HG03571 (cell line): ENCODE data around the gene KIAA1755.

Source experiments
- ATAC-seq: cut with Tn5 transposase; IDR thresholded peaks from one replicate; pipeline ENCODE4 v1.9.1; 2021; ENCODE audit not compliant: unreplicated experiment

Gene KIAA1755, protein sequence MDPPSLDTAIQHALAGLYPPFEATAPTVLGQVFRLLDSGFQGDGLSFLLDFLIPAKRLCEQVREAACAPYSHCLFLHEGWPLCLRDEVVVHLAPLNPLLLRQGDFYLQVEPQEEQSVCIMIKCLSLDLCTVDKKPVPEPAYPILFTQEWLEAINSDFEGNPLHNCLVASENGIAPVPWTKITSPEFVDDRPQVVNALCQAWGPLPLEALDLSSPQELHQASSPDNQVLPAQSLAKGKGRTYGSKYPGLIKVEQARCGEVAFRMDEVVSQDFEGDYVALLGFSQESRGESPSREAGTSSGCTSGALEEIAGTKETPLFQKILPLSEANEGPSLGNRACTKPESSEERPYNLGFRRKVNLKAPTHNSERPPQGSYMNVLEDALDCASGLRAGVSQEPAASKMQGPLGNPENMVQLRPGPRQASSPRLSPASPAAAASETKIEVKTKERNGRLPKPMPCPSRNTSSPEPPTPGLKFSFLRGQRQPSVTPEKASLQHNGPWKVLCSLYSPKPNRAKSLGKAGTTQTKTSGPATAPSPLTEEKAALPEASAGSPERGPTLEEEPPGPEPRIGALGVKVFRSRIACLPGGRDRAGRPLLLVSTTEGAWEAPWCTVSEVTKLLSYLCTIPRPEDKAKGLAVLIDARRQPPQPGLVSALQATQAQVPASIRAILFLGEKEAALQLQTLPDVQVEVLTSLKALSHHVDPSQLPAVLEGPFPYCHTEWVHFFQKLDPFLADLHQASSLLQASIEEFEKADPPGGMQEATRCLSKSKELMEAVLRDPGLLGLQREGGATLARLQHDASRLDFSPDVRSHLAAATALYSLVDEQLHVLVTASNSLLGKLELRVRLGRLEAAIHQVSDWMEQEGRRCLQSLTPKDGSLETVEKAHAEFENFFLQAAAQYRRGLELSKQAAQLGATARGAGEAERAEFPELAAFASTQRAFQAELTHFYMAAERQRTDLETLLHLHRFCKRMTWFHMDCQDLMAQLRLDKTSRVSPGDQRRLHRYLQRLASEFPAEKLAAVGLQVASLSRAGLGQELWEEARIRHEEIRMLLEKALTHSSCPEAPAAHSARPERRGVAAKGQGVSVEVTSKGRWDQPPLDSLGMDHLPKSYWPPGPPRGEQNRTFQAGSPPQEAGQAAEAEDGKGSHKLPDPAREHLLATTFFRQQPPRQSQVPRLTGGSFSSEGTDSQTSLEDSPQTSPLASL

DNA sequence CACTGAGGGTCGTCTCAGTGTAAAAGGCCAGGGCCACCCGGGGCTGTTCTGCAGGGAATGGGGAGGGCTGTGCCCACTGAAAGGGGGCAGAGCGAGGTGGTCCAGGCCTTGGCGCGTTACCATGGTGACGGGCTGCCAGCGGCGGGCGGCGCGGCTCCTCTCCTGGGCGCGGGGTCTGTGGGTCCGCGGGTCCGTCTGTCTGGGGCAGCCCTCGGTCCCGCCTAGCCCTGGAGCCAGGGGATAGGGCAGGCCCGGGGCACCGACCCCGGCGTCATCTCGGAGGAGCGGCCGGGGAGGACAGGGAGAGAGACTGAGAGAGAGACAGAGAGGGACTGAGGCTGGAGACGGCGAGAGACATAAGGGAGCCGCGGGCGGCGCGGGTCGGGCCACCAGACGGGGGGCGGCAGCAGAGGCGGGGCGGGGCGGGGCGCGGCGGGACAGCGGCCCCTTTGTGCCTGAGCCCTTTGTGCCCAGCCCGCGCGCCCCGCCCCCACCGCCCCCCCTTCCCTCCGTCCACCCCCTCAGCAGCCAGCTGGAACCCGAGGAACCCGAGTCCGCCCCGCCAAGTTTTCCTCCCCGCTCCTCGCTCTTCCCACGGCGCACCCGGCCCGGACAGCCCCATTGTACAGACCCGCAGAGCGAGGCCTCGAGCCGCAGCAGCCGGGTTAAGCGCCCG is at the start of gene KIAA1755:
Gene KIAA1755, minus strand, starts transcription at position 358 of the 676 bp plus-strand sequence. Its CDS starts 235 bp downstream, at position 123.
- ATAC-seq, result no peak

DNA sequence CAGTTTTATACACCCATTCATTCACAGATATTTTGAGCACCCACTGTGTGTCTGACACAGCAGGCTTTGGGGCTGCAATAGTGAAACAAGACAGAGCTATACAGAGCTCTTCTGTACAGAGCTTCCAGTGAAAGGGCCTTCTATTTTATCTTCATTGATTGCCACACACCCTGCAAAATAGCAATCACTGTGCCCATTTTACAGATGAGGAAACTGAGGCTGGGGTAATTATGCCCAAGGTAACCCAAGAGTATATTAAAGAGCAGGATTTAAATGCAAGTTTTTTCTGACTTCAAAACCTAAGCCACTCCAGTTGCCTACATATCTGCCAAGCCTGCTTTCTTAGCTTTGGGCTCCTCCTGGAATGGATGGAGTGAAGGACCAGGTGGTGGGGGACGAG is 47.9 kb upstream of the KIAA1755 start:
- no peak for ATAC-seq

DNA sequence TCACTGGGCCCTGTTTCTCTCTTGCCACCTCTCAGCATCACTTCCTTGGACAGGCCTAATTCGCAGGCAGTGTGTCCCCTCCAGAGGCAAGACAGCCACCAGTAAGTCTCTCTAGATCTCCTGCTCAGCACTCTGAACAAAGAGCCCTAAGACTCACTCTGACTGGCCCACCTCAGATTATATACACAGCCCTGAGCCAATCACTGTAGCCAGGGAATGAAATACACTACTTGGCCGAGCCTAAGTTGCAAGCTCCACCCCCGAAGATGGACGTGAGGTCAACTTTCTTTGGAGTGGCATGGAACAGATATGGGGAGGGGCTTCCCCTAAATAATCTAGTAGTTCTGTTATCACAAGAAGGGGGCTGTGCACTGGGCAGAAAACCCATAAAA is 47.5 kb upstream of the KIAA1755 start:
- no peak for ATAC-seq

DNA sequence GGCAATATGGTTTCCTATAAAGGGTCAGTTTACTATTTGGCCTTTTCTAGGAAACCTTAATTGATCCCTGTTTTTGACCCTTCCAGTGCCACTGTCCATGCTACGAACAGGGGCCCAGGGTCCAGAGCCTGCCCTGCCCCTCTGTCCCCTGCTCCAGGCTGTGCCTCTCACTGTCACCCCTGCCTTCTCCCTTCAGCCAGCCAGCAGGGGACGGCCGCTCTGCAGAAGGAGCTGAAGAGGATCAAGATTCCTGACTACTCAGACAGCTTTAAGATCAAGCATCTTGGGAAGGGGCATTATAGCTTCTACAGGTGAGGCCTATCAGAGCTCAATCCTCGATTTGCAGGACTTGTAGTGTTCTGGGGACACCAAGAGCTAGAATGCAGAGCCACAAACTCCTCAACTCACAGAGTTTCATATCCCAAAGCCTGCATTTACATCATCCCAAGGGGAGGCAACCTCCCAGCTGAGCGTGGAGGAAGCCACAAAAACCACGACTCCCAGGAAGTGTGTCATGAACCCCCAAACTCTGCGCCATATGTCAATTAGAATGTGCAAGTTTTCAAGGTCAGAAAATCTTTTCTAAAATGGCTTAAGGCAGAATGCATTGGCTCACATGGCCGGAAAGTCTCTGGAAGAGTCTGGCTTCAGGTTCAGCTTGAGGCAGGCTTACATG is 47.0 kb upstream of the KIAA1755 start:
- no peak for ATAC-seq

DNA sequence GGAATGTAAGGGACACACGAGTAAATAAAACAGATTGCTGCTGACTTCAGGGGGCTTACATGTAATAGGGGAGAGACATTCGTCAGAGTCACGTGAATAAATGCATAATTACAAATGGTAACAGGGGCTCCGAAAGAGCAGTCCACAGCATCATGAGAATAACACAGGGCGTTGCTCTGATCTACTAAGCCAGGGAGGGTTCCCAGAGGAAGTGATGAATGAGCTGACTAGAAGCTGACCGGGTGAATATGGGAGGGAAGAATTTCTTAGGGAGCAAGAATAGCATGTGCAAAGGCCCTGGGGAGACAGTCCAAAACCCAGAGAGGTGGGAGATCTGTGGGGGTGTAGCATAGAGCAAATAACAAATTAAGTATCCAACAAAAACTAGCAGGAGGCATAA is 45.8 kb upstream of the KIAA1755 start:
- no peak for ATAC-seq

DNA sequence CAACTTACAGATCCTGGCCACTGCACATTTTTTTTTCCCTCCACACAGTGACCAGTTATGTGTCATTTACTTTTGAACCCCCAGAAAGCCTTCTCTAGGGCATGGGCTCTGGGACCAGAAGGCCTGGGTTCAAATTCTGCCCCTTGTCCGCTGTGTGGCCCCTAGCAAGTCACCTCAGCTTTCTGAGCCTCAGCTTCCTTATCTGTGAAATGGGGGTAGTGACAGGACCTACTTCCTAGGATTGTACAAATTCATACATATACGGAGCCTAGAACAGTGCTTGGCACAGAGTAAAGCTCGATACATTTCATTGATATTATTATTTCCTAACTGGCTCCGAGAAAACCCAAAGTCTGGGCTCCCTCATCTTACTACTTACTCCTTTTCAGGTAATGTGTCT is 45.0 kb upstream of the KIAA1755 start:
- no peak for ATAC-seq

DNA sequence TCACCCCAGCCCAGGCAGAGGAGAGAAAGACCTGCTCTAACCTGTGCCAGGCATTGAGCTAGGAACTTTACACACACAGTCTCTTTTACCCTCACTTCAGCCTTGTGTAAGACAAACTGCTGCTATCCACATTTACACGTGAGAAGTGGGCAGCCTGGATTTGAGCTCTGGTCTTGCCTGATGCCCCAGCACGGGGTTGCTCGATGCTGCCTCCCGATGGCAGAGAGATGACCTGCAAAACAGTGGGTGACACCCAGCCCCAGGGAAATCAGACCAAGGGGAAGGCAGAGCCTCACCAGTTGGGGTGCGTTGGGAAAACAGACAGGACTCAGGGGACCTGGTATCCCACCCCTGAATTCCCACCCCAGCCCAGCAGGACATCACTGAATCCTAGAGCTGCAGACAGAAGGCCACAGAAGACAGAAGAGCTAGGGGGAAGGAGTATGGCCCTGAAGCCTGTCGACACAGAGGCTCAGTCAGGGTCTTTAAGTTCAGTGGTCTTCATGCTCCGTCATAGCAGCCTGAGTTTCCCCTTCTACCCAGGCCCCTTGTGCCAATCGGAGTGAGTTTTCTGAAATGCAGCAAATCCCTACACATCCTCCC is 44.4 kb upstream of the KIAA1755 start:
- no peak for ATAC-seq

DNA sequence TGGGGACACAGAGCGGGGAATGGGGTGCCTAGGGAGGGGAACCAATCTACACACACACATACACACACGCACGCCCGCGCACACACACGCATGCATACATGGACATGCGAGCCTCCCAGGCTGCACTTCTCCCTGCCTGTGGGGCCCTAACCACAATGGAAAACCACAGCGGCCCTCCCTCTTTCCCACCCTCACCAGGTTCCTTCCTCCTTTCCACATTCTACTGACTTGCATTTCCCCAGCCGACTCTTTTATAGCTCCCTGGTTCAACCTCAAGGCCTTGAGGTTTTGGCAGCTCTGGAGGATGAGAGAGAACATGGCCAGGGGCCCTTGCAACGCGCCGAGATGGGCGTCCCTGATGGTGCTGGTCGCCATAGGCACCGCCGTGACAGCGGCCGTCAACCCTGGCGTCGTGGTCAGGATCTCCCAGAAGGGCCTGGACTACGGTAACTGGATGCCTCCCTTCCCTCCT is 43.4 kb upstream of the KIAA1755 start, which contains the start of gene BPI:
Gene BPI, plus strand, starts transcription at position 249 of the 472 bp plus-strand sequence. Its CDS starts 68 bp downstream, at position 317.
- no peak for ATAC-seq

DNA sequence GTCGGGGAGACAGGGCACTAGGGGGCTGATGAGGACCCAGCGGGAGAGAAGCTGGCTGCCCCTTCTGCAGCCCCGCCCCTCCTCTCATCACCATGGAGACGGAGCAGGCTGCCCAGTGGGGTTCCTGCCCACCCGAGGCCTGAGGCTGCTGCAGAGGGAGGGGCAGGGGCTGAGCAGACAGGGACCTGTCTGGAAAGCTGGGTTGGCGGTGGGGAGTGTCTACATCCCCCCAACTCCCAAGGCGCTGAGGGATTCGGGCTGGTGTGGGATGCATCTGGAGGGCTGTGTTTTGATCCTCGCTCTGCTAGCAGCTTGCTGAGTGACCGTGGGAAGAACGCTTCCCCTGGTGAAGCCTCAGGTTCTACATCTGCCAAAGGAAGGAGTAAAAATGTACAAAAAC is 42.3 kb upstream of the KIAA1755 start:
- ATAC-seq, result no peak

DNA sequence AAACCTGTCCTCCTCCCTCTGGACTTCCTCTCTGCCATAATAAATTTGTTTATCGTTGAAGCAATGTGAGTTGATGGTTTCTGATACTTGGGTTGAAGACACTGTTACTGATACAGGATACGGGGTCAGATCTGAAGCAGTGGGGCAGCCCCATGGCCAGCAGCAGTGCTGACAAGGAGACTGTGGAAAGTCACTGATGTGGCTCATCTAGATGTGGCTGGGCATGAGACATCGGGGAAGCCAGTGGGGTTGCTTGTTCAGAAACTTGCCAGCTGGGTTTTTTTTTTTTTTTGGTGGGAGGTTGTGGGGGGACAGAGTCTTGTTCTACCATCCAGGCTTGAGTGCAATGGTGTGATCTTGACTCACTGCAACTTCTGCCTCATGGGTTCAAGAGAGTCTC is 40.8 kb upstream of the KIAA1755 start:
- no peak for ATAC-seq

DNA sequence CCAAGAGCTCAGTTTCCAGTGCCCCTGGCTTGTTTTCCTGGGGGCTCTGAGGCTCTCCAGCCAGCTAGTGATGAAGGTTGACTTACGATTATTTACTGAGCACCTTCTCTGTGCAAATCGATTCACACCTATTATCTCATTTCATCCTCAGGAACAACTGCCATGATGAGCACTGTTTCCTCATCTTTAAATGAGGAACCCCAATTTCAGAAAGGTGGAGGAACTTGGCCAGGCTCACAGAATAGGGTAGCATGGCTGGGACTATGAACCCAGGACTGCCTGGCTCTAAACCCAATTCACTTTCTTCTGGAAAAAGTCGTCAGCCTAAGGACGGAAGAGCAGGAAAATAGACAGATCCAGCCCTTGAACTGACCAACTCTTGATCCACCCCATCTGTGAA is 39.9 kb upstream of the KIAA1755 start:
- ATAC-seq, result no peak

DNA sequence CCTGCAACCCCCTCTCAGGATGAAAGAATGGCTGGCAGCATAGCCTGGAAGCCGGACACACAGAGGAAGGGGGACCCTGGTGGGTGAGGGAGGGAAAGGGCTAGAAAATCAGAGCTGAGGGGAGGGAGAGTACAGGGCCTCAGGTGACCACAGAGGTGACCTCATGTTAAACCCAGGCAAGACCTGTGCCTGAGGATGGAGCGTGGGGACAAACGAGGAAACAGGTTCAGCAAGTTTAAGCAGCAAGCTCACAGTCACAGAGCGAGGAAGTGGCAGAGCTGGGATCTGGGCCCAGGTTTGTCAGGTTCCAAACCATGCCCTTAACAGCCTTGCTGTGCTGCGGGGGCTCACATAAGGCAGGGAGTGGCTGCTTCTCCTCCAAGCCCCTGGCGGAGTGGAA is 39.4 kb upstream of the KIAA1755 start:
- no peak for ATAC-seq

DNA sequence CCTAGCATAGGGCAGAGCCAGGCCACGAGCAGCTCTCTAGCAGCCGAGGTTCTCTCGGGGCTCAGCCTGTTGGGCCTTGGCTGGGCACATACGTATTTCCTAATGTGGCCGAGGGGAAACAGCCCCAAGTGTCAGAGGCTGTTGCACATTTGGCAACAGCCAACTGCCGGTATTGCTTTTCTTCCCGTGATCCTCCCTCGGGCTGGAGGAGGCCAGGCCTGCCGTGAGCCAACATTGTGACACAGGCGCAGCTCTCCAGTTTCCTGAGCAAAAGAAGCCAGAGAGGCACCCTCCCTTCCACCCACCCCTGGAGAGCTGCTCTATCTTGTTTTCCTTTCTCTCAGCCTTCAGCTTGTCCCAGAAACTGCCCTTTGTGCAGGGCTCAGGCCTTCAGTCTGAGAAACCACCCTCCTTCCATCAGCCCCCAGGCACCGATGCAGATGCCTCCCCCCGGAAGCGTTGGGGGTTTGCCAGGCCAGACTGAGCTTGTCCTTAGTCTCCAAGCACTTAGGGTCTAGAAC is 38.3 kb upstream of the KIAA1755 start:
- no peak for ATAC-seq

DNA sequence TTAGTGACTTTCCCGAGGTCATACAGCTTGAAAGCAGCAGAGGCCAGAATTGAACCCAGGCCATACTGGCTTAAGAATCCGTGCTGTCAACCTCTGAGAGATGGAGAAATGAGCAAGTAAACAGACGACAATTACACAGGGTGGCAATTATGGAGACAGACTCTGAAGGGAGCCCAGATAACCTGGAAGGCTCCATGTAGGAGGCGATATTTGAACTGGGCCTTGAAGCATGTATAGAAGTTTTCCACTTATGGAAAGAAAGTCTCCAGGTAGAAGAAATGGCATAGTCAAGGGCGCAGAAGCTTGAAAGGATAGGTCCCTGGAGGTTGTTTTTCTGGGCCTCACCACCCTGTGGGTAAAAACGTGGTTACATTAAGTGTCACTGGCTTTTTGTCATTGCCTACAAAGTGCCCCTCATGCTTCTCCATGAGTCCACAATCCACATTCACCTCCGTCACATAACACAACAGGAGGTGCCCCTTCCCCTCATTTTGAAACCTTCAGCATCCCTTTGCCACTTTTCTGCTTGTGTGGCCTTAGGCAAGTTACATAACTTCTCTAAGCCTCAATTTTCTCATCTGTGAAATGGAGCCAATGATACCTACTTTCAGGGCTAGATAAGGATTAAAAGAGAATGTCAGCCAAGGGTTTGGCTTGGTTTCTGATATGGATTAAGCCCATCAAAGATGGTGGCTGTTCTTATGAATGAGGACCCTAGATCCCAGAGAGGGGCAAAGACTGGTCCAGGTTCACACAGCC is 37.6 kb upstream of the KIAA1755 start:
- ATAC-seq, result no peak

DNA sequence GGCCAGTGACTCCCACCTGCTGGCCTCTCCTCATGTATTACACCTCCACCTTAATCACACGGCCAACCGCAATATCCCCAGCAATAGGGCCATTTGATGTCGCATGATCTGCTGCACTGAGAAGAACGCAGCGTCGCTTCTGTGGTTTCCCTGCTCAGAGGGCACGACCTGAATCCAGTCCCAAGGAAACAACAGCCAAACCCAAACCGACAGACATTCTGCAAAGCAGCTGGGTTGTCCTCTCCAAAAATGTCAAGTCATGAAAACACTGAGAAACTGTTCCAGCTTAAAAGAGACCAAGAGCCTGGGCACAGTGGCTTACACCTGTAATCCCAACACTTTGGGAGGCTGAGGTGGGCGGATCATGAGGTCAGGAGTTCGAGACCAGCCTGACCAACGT is 35.9 kb upstream of the KIAA1755 start:
- no peak for ATAC-seq

DNA sequence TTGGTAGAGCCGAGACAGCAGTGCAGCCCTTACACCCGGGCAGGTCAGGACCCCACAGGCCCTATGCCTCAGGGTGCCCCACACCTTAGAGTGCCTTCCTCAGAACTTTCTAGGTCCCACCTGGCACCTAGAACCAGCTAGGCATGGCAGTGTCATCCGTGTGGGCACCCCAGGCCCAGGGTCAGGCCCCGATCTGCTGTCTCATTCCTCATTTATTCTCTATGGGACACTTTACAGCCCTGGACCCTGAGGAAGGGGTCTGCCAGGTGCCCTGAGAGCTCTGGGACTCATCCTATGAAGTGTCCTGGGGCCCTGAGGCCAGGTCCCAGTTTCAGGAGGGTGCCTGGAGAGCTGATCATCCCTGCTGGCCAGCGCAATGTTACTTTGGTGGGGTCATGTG is 35.3 kb upstream of the KIAA1755 start:
- ATAC-seq, result no peak

DNA sequence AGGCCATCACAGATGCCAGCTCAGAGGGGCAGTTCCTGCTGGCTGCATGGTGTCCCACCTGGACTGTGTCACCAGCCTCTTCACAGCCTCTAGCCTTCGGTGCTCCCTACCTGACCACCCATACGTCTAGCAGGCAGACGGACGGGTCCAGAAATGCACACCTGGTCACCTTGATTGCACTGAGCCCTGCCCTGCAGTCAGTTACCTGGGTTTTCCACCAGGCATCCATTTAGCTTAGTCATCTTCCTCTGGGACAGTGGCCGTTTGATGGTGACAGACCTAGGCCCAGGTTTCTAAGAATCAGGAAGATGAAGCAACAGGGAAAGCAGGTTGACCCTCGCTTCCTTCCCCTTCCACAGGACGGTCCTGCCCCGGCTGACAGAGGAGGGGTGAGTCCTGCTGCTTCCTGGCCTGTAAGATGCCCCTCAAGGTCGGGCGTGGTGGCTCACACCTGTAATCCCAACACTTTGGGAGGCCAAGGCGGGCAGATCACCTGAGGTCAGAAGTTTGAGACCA is 33.6 kb upstream of the KIAA1755 start:
- no peak for ATAC-seq

DNA sequence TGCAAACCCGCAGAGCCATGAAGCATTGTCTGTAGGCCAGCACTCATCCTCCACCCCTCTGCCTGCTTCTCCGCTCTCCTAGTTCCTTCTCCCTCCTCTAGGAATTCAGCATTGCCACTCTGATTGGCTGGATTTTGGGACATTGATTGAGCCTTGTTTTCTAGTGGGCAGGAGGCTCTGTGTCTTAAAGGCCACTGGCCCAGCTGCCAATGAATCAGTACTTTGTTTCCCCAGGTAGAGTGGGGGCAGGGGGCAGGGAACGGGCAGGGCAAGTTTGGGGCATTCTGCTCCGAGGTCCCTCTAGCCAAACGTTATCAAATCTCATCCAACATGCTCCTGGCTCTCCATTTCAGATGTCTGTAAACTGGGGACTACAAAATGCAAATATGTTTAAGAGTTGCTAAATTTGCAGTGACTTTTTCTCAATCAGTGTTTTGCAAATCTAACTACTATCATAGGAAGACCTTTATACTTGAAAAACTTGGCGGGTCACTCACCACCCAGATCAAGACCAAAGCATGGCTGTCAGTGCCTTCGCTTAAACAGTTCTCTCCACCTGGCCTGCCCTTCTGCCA is 33.0 kb upstream of the KIAA1755 start:
- no peak for ATAC-seq
